ENCODE measurements around the gene SCUBE1.

GRCh38 chr22:43216738-43217137 lies 126.4 kb downstream of the SCUBE1 start:
- TF ChIP-seq CTCF (IDR thresholded peaks at IDR 0.05) (no peak), EP300 (IDR thresholded peaks at IDR 0.05) (no peak), POLR2A (IDR thresholded peaks at IDR 0.05) (no peak)
